GM19043 (cell line): ENCODE measurements around the gene PTPN3.

ENCODE experiments used
- ATAC-seq: cut with Tn5 transposase; IDR thresholded peaks from one replicate; pipeline ENCODE4 v1.9.1; 2021; ENCODE audit warnings: low read depth; ENCODE audit not compliant: unreplicated experiment

Gene PTPN3

GRCh38 chr9:109507421-109507838 lies 9.3 kb upstream of the PTPN3 start:
- no peak for ATAC-seq

GRCh38 chr9:109506097-109506712 lies 8.1 kb upstream of the PTPN3 start:
- no peak for ATAC-seq

- ATAC-seq: no peak
Measured at GRCh38 chr9:109504689-109505088, 6.6 kb upstream of the PTPN3 start.

GRCh38 chr9:109500421-109500974 lies 2.4 kb upstream of the PTPN3 start:
- ATAC-seq: no peak

- ATAC-seq: no peak
Measured at GRCh38 chr9:109499631-109500410, 1.7 kb upstream of the PTPN3 start.

- ATAC-seq: no peak
Measured at GRCh38 chr9:109499093-109499630, 1.1 kb upstream of the PTPN3 start.

- ATAC-seq: no peak
Measured at GRCh38 chr9:109497226-109498153, 617 bp downstream of the PTPN3 start.

GRCh38 chr9:109496841-109497225 lies 1.3 kb downstream of the PTPN3 start:
- no peak for ATAC-seq

GRCh38 chr9:109496218-109496617 lies 1.9 kb downstream of the PTPN3 start:
- no peak for ATAC-seq

- ATAC-seq: no peak
Measured at GRCh38 chr9:109493648-109494047, 4.5 kb downstream of the PTPN3 start.

- ATAC-seq: no peak
Measured at GRCh38 chr9:109491590-109491989, 6.5 kb downstream of the PTPN3 start.

- ATAC-seq: no peak
Measured at GRCh38 chr9:109488791-109489492, 9.2 kb downstream of the PTPN3 start.

GRCh38 chr9:109488351-109488750 lies 9.8 kb downstream of the PTPN3 start:
- ATAC-seq: no peak

- ATAC-seq: no peak
Measured at GRCh38 chr9:109487247-109487646, 10.9 kb downstream of the PTPN3 start.

- ATAC-seq: no peak
Measured at GRCh38 chr9:109483744-109484429, 14.2 kb downstream of the PTPN3 start.

- ATAC-seq: no peak
Measured at GRCh38 chr9:109482391-109482916, 15.7 kb downstream of the PTPN3 start.

GRCh38 chr9:109481856-109482255 lies 16.3 kb downstream of the PTPN3 start:
- ATAC-seq: no peak

GRCh38 chr9:109479822-109480221 lies 18.3 kb downstream of the PTPN3 start:
- ATAC-seq: no peak
